GM19023 (cell line): Measurements from ENCODE around the gene RHBDL1.

Experiments used
- ATAC-seq: cut with Tn5 transposase; IDR thresholded peaks from one replicate; pipeline ENCODE4 v1.9.1; 2021; ENCODE audit warnings: mild to moderate bottlenecking, moderate library complexity; ENCODE audit not compliant: unreplicated experiment

Gene RHBDL1

DNA sequence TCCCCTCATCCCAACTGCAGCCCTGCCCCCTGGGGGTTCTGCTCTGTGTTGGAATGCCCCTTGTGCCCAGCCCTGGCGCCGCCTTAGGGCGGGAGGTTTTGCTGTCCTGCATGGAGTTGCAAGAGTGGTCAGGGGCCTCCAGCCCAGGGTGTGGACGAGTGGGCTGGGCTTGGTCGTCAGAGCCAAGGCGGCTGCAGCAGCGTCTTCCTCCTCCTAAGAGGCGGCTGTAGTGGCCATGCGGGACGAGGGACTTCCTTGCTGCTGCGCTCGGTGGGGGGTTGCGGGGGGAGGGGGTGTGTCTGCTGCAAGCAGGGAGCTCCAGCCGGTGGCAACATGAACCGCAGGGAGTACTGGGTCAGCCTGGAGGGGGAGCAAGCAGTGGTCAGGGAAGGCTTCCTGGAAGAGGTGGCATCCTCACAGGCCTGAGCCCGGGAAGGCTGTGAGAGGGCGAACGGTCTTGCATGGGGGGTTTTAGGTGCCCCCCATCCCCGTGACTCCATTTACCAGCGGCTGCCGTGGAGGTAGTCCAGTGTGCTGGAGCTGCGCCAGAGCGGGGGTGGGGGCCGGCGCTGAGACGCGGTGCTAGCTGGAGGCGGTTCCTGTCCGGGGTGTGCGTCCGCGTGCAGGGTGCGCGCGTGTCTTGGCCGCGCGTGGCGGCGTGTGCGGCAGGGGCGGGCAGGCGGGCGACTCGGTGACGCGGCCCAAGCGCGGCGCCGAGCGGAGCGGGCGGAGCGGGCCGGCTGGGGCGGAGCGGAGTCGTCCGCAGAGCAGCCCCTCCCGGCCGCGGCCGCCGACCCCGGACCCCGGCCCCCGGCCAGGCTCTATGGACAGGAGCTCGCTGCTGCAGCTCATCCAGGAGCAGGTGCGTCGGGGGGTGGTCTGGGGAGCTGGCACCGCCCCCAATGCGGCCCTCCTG lies at the start of gene RHBDL1:
RHBDL1 (plus strand) TSS at position 704 of the 916 bp plus-strand sequence; CDS start at position 824, 120 bp downstream.
- no peak for ATAC-seq

DNA sequence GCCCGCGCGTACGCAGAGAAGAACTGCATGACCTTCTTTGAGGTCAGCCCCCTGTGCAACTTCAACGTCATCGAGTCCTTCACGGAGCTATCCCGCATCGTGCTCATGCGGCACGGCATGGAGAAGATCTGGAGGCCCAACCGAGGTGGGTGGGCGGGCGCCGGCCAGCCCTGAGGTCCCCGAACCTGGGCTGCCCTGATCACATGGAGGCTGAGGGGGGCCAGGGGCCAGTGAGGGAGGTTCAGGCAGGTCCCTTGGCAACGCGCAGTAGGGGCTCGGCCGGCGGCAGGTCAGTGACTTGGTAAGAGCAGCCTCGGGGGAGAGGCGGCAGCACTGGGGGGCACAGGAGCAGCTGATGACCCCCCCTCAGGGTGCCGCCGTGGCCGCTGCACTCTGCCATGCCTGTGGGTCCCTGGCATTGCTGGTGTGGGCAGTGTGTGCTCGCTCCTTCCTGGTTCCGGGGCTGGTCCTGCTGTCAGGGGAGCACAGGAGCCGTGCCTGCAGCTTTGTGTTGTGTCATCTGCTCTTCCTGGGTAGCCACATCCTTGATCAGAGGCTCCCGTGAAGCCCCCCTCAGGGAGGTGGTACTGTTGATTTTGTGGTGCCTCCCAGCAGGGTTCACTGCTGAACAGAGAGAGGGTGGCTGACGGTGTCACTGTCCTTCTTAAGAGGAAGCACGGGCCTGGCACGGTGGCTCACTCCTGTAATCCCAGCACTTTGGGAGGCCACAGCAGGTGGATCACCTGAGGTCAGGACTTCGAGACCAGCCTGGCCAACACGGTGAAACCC lies 49.3 kb upstream of the RHBDL1 start:
- ATAC-seq = no peak

DNA sequence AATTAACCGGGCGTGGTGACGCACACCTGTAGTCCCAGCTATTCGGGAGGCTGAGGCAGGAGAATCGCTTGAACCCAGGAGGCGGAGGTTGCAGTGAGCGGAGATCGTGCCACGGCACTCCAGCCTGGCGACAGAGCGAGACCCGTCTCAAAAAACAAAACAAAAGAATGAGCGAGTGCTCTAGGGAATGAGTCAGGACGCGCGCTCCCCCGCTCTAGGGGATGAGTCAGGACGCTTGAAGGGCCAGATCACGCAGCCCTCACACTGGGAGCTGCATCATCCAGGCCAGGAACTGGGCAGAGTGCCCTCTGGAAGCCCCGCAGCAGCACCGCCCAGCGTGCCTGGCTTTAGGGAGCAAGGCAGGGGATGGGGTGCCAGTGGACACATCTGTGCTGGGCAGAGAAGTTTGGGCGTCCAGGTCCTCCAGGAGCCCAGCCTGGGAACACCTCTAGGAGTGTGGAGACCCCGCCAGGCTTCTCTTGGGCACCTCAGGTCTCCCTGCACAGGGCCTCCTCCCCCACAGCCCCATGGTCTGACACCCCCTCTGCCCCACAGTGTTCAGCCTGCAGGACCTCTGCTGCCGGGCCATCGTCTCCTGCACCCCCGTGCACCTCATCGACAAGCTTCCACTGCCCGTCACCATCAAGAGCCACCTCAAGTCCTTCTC lies 48.6 kb upstream of the RHBDL1 start:
- no peak for ATAC-seq

DNA sequence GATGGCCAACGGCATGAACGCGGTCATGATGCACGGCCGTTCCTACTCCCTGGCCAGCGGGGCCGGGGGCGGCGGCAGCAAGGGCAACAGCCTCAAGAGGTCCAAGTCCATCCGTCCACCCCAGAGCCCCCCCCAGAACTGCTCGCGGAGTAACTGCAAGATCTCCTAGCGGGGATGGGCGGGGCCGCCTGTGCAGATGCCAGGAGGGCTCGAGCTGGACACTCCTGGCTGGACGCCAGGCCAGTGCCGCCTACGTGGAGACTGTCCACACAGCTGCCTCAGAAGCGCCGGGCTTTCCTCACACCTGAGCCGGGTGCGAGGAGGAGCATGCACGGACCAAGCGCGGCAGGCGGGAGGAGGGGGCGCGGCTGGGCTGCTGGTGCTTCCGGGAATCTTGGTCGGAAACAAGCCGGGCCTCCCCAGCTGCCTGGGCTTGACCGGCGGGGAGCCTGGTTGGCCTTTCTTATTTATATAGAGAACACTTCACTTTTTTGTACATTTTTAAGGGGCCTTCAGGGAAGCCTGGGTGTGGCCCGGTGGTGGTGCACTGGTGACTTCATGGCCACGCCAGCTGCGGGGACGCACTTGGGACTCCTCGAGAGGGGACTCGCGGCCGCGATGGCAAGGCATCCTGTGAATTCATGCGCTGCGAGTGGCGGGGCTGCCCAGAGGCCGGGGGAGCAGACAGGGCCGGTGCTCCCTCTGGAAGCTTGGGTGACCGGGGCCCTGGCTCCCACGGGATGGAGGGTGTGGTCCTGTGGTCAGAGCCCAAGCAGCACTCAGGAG lies 47.8 kb upstream of the RHBDL1 start:
- no peak for ATAC-seq

DNA sequence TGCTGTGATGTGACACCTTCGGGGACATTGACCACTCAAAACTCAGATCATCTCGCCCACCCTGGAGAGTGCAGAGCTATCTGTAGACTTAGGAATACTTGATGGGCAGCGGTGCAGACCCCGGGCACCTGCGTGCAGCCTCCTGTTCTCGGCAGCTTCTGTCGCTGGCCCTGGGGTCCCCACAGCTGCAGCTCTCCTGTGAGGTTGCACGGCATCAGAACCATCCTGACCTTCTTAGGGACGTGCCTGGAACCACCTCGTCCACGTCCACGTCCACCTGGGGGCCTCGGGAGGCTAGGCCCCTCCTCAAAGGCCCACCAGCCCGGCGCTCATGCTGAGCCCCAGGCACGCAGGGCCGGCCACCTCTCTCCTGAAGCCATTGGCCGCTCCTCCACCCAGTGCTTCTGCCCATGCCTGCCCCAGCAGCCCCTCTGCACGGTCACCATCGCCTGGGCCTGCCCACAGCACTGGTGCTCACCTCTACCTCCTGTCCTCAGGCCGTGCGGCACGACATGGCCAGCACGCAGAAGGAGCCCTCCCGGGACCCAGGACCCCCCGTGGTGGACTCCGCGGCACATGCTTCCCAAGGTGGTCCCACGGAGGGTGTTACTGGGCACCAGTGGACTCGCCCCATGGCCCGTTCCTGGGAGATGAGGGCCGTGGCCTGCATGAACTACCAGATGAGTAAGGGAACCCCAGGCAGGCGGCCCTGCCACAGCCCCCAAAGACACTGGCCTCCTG lies 47.0 kb upstream of the RHBDL1 start:
- no peak for ATAC-seq

DNA sequence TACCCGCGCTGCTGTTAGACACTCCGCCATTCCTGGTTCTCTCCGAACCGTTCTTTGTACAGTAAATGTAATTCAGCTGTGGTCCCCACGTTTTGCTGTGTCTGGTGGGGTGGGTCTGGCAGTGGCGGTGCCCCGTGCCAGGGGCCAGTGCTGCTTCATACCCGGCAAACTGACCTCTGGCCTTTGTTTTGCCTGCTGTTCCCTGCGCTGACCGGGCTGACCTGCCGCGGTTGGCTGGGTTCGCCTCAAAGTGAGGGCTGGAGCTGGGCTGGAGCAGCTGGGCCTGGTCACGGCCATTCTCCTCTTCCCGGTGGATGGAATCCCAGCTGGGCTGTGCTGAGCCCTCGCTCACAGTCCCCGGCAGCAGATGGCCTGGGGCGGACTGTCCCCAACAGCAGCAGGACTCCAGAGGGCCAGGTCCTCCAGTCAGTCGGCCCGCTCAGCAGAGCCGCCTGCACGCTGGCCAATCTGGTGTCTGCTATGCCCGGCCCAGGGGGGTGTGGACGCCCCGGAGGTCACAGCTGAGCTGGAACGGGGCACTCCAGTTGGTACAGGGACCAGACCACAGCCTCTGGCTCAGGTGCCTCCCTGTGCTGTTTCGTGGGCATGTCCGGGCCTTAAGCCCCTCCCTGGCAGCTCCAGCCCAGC lies 46.2 kb upstream of the RHBDL1 start:
- ATAC-seq = no peak

DNA sequence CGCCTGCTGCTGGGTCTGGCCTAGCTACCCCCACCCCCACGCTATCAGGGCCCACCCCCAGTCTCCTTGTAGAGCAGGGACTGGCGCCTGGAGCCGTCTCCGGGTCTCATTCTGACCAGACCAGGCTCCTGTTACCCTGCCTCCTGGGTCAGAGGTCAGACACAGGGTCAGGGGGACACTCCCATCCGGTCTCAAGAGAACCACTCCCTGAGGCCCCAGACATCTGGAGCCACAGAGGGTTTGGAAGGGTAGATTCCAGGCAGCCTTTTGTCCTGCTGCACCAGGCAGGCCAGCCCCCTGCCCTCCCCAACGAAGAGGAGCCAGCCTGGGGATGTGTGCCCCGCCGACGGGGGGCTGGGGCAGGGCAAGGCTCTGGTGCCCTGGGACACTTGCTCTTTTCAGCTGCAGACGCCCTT lies 45.6 kb upstream of the RHBDL1 start:
- no peak for ATAC-seq

DNA sequence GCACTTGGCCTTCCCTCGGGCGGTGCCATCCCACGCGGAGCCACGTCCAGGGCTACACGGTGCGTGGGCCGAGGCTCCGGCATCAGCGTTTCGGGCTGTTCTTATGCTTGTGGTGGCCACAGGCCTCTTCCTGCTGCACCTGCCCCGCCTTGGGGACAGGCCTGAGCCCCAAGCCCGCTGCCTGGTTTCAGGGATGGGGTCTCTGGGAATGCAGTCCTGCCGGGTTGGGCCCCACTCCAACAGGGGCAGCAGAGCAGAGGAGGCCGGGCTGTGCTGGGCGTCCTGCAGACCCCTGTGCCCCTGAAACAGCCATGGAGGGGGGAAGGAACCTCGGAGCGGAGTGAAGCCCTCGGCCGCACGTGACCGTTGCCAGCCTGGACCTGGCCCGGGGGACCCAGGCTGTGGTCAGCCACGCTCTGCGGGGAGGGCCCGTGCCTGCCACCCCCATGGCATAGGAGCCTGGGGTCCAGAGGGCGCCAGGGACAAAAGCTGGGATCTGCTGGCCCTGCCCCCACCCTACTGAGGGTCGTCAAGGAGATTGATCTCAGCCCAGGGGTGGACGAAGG lies 45.1 kb upstream of the RHBDL1 start:
- no peak for ATAC-seq

DNA sequence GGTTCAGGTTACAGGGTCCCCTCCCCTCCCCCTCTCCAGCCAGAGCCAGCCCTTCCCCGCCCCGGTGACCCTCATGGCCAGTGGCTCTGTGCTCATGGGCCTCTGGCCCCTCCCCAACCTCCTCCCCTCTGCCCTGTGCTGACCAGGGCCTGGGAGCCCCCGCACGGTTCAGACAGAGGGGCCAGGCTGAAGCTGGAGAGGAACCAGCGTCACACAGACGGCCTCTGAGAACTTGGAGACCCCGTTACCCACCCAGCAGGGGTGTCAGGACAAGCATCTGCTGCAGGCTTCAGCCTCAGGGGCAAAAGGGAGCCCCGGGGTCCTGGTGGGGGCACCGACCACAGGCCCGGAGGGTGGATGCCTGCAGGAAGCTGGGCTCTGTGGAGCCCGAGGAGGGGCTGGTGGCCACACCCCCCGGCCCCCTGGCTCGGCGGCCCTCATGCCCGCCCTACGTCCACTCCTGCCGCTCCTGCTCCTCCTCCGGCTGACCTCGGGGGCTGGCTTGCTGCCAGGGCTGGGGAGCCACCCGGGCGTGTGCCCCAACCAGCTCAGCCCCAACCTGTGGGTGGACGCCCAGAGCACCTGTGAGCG lies 44.6 kb upstream of the RHBDL1 start, which contains the start of gene WFIKKN1:
WFIKKN1 (plus strand) TSS at position 171 of the 591 bp plus-strand sequence; CDS start at position 440, 269 bp downstream.
- no peak for ATAC-seq

DNA sequence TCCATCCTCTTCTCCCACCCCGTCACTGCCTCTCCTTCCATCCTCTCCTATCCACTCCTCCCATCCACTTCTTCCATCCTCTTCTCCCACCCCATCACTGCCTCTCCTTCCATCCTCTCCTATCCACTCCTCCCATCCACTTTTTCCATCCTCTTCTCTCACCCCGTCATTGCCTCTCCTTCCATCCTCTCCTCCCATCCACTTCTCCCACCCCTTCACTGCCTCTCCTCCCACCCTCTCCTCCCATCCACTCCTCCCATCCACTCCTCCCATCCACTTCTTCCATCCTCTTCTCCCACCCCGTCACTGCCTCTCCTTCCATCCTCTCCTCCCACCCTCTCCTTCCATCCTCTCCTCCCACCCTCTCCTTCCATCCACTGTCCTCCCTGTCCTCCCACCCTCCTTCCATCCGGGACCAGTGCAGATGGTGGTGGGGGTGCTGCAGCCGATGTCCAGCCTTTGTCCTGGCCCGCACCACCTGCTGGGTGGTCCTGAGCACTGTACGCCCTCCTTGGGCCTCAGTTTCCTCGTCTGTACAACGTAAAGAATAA lies 43.6 kb upstream of the RHBDL1 start:
- ATAC-seq = no peak

DNA sequence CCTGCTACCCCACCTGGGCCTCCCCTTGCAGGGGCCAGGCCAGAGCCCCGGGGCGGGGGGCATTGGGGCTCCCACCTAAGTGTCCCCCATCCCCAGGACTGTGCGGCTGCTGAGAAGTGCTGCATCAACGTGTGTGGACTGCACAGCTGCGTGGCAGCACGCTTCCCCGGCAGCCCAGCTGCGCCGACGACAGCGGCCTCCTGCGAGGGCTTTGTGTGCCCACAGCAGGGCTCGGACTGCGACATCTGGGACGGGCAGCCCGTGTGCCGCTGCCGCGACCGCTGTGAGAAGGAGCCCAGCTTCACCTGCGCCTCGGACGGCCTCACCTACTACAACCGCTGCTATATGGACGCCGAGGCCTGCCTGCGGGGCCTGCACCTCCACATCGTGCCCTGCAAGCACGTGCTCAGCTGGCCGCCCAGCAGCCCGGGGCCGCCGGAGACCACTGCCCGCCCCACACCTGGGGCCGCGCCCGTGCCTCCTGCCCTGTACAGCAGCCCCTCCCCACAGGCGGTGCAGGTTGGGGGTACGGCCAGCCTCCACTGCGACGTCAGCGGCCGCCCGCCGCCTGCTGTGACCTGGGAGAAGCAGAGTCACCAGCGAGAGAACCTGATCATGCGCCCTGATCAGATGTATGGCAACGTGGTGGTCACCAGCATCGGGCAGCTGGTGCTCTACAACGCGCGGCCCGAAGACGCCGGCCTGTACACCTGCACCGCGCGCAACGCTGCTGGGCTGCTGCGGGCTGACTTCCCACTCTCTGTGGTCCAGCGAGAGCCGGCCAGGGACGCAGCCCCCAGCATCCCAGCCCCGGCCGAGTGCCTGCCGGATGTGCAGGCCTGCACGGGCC lies 42.8 kb upstream of the RHBDL1 start:
- ATAC-seq = no peak

DNA sequence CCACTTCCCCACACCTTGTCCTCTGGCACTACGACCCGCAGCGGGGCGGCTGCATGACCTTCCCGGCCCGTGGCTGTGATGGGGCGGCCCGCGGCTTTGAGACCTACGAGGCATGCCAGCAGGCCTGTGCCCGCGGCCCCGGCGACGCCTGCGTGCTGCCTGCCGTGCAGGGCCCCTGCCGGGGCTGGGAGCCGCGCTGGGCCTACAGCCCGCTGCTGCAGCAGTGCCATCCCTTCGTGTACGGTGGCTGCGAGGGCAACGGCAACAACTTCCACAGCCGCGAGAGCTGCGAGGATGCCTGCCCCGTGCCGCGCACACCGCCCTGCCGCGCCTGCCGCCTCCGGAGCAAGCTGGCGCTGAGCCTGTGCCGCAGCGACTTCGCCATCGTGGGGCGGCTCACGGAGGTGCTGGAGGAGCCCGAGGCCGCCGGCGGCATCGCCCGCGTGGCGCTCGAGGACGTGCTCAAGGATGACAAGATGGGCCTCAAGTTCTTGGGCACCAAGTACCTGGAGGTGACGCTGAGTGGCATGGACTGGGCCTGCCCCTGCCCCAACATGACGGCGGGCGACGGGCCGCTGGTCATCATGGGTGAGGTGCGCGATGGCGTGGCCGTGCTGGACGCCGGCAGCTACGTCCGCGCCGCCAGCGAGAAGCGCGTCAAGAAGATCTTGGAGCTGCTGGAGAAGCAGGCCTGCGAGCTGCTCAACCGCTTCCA lies 42.0 kb upstream of the RHBDL1 start:
- no peak for ATAC-seq

DNA sequence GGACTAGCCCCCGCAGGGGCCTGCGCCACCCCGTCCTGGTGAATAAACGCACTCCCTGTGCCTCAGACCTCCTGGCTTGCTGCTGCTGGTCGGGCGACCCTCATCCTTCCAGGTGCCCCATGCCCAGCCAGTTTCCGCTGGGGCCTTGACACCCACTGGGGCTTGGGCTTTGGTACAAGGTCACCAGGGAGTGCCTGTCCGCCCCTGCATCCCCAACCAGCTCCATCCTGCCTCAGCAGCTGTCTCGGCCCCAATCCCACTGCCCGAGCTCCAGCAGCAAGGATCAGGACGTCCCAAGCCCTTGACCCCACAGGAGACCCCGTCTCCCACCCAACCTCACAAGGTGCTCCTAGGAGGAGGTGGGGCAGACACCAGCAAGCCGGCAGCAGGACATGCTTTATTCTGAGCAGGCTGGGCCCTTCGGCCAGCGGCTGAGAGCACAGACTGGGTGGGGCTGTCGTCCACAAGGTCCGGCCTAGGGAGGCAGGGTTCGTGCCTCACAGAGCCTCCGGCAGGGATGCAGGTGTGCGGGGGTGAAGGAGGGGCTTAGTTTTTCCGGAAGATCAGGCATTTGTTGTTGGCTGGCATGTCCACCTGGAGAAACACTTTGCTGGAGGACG lies 41.3 kb upstream of the RHBDL1 start:
- ATAC-seq = no peak

DNA sequence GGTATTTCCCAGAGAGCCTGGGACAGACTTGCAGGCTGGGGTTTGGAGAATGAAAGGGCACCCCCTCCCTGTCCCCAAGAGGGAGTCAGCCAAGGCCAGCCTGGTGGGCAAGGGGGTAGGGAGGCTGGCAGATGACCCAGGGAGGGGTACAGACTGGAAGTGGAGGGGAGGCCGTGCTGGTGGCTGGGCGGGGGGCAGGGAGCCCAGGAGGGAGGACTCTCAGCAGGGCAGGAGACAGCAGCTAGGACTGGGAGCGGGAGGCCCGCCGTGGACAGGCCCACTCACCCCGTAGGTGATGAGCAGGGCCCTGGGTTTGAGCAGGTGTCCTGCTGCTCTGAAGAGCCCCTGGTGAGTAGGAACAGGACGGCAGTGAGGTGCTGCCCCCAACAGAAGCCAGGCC lies 40.5 kb upstream of the RHBDL1 start:
- ATAC-seq = no peak

DNA sequence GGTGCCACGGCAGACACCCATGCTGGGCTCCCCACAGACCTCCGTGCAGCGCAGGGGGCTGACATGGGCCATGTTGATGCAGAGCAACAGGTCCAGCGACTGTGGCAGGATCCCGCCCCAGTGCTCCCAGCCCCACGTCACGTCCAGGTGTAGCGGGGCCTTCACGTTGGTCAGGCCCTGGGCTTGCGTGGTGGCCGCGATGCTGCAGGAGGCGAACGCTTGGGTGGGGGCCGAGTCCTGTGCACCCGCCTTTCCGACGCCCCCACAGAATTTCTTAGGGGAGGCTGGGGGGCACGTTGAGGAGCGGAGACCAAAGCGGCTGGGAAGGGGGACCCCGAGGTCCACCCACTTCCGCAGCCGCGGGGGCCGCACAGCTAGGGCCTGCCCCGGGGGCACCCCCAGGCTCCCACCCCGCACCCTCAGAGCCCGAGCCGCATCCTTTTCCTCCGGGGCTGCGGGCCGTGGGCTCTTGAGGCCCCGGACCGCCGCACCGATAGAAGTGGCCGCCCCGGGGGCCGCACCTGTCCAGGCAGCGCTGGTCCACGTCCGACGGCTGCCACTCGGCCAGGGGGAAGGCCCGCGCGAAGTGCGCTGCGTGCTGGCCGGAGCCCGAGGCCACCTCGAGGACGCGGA lies 39.8 kb upstream of the RHBDL1 start:
- peak; percentile 2 for ATAC-seq
